CD14-positive monocyte (primary cell): Measurements from ENCODE around the gene ADIPOR1. TPM values are rescaled to one million over a fixed set of nuclear protein-coding genes. Genes with fewer than 3 reads are reported as not detected.

Source experiments
- DNase-seq, 3 donors: peaks; one replicate each; pipeline ENCODE4 v3.0.0-alpha.2; 2011 to 2022
- H2AFZ ChIP-seq: 2 replicates; pipeline ENCODE4 v1.6.0; 2012; ENCODE audit warnings: mild to moderate bottlenecking, low read depth, low read length, inconsistent platforms; ENCODE audit not compliant: insufficient read depth, poor library complexity, severe bottlenecking
- H3K27ac ChIP-seq, 2 donors: 1 replicate in 1 of 2; 2 replicates in 1 of 2; pipeline ENCODE4 v1.5.1; 2012 to 2013; ENCODE audit warnings: low read length in 2 of 2, control low read depth in 1 of 2, inconsistent platforms in 1 of 2, low read depth in 1 of 2, mild to moderate bottlenecking in 1 of 2
- H3K27me3 ChIP-seq, 2 donors: one replicate each; pipeline versions ENCODE4 v1.6.0 to v1.6.1; 2011 to 2013; ENCODE audit warnings: low read length in 2 of 2; ENCODE audit not compliant: control insufficient read depth in 2 of 2, insufficient read depth in 2 of 2
- H3K36me3 ChIP-seq, 2 donors: replicated peaks in 1 of 2; 1 replicate in 1 of 2; 2 replicates in 1 of 2; pipeline versions ENCODE4 v1.5.1 to v1.6.1; 2012 to 2013; ENCODE audit warnings: low read length in 2 of 2, control low read depth in 1 of 2, inconsistent platforms in 1 of 2, mild to moderate bottlenecking in 1 of 2; ENCODE audit not compliant: insufficient read depth in 2 of 2, control insufficient read depth in 1 of 2
- H3K4me1 ChIP-seq, 2 donors: 1 replicate in 1 of 2; 2 replicates in 1 of 2; pipeline versions ENCODE4 v1.5.1 to v1.6.1; 2012 to 2013; ENCODE audit warnings: low read length in 2 of 2, control low read depth in 1 of 2, inconsistent platforms in 1 of 2, mild to moderate bottlenecking in 1 of 2, moderate library complexity in 1 of 2; ENCODE audit not compliant: insufficient read depth in 2 of 2, control insufficient read depth in 1 of 2
- H3K4me2 ChIP-seq: replicated peaks from 2 replicates; pipeline ENCODE3; 2012; ENCODE audit warnings: low read length, moderate library complexity, mild to moderate bottlenecking; ENCODE audit not compliant: poor library complexity, severe bottlenecking; ENCODE audit errors: extremely low read depth
- H3K4me3 ChIP-seq, 3 experiments: fragments of 200-600 bp in 1 of 3; sonication (generic) in 1 of 3; replicated peaks in 1 of 3; 1 replicate in 2 of 3; 2 replicates in 1 of 3; pipeline ENCODE4 v1.5.1; 2011 to 2013; ENCODE audit warnings: low read length in 3 of 3, mild to moderate bottlenecking in 3 of 3, control low read depth in 2 of 3, low read depth in 2 of 3, inconsistent platforms in 1 of 3, moderate library complexity in 1 of 3
- H3K79me2 ChIP-seq: 2 replicates; pipeline ENCODE4 v1.6.0; 2012; ENCODE audit warnings: mild to moderate bottlenecking, control low read depth, inconsistent platforms, low read length, moderate library complexity; ENCODE audit not compliant: insufficient read depth
- H3K9ac ChIP-seq: 2 replicates; pipeline ENCODE4 v1.6.0; 2017; ENCODE audit warnings: low read length, mild to moderate bottlenecking; ENCODE audit not compliant: insufficient read depth, poor library complexity, severe bottlenecking
- H3K9me3 ChIP-seq, 2 donors: replicated peaks in 1 of 2; 1 replicate in 1 of 2; 2 replicates in 1 of 2; pipeline versions ENCODE4 v1.5.1 to v1.6.1; 2012 to 2013; ENCODE audit warnings: low read length in 2 of 2, control low read depth in 1 of 2; ENCODE audit not compliant: control insufficient read depth in 1 of 2, insufficient read depth in 1 of 2
- H4K20me1 ChIP-seq: 2 replicates; pipeline ENCODE4 v1.6.0; 2012; ENCODE audit warnings: mild to moderate bottlenecking, low read length, control low read depth, moderate library complexity; ENCODE audit not compliant: insufficient read depth
- H3K27ac Mint-ChIP-seq, 7 donors: one replicate each; pipeline ENCODE4 v1.8.0; 2020; ENCODE audit warnings: mild to moderate bottlenecking in 7 of 7, mixed read lengths in 7 of 7, moderate library complexity in 6 of 7, inconsistent platforms in 2 of 7
- H3K27me3 Mint-ChIP-seq, 3 donors: one replicate each; pipeline ENCODE4 v1.8.0; 2021 to 2022; ENCODE audit warnings: low read depth in 3 of 3, mild to moderate bottlenecking in 3 of 3, mixed read lengths in 3 of 3, moderate library complexity in 3 of 3, inconsistent platforms in 1 of 3
- H3K36me3 Mint-ChIP-seq, 2 donors: one replicate each; pipeline ENCODE4 v1.8.0; 2020; ENCODE audit warnings: mixed read lengths in 2 of 2, inconsistent platforms in 1 of 2, mild to moderate bottlenecking in 1 of 2
- H3K4me1 Mint-ChIP-seq: one replicate; pipeline ENCODE4 v1.8.0; 2020; ENCODE audit warnings: mild to moderate bottlenecking, mixed read lengths
- H3K4me3 Mint-ChIP-seq, 2 donors: one replicate each; pipeline ENCODE4 v1.8.0; 2020; ENCODE audit warnings: mild to moderate bottlenecking in 2 of 2, mixed read lengths in 2 of 2, moderate library complexity in 1 of 2
- H3K9me3 Mint-ChIP-seq, 7 donors: one replicate each; pipeline ENCODE4 v1.8.0; 2020 to 2022; ENCODE audit warnings: mixed read lengths in 7 of 7, mild to moderate bottlenecking in 6 of 7, moderate library complexity in 6 of 7, inconsistent platforms in 2 of 7
- CTCF ChIP-seq: fragments of 200-600 bp; IDR thresholded peaks from one replicate; pipeline ENCODE4 v1.8.0; 2022; ENCODE audit warnings: antibody characterized with exemption, mild to moderate bottlenecking
- WGBS: methylation state at CpG from one replicate; pipeline ENCODE4 v1.1.5; 2013; ENCODE audit warnings: missing lambda C conversion rate; ENCODE audit not compliant: insufficient coverage; 5-methylcytosine and 5-hydroxymethylcytosine counted together
- intact Hi-C, 2 donors: fragments of 100-400 bp; cut with micrococcal nuclease; formaldehyde crosslinking; loops; one replicate each; pipeline versions ENCODE4 v1.15.0 to v1.15.1; 2023
- polyA plus RNA-seq, 3 donors: library from polyadenylated mRNA; depleted of rRNA in 1 of 3; unstranded in 2 of 3; stranded (reverse) in 1 of 3; fragments of 300-500 nt in 2 of 3; fragments of >200 nt in 1 of 3; fragmentation: Illumina TruSeq in 2 of 3; gene quantifications; 1 replicate in 2 of 3; 2 replicates in 1 of 3; pipeline ENCODE4 v1.2.3, GENCODE V29; 2012 to 2021

The ADIPOR1 gene
- polyA plus RNA-seq, 3 donors = 140 to 216 (median 197) TPM

- Mint-ChIP-seq H3K36me3 (no peaks in the 10 kb centered on the region), H3K4me1 (peaks cover 30% of the 10 kb centered on the region), H3K27me3 (peaks cover 0 to 2% (median 0%) of the 10 kb centered on the region in 3 donors), H3K4me3 (no peak overlapping the region), H3K9me3 (peaks cover 0 to 4% (median 0%) of the 10 kb centered on the region in 7 donors), H3K27ac (no peak overlapping the region)
- Histone ChIP-seq H3K27me3 (no peaks in the 10 kb centered on the region), H3K4me3 (no peak overlapping the region), H3K27ac (no peak overlapping the region), H3K9me3 (no peaks in the 10 kb centered on the region), H3K4me1 (peaks cover 23 to 25% of the 10 kb centered on the region in 2 donors), H3K79me2 (no peaks in the 10 kb centered on the region), H3K9ac (no peak overlapping the region), H3K4me2 (no peak overlapping the region), H4K20me1 (no peaks in the 10 kb centered on the region), H2AFZ (no peak overlapping the region), H3K36me3 (no peaks in the 10 kb centered on the region)
- 100% methylated on average over 1 of the region's 2 CpGs for WGBS
- no peak for DNase-seq
- intact Hi-C loops = no loop called here
- TF ChIP-seq CTCF = no peak
These were observed 21.3 kb upstream of the ADIPOR1 start for GRCh38 chr1:202979459-202979858.

GRCh38 chr1:202976633-202977032, 18.5 kb upstream of the ADIPOR1 start:
- TF ChIP-seq CTCF = no peak
- Histone ChIP-seq H3K27me3 (no peaks in the 10 kb centered on the region), H3K36me3 (no peaks in the 10 kb centered on the region), H2AFZ (no peak overlapping the region), H4K20me1 (no peaks in the 10 kb centered on the region), H3K9me3 (no peaks in the 10 kb centered on the region), H3K4me3 (peak overlapping the region in 1 of 3 experiments; percentile 13), H3K4me1 (peaks cover 10 to 14% of the 10 kb centered on the region in 2 donors), H3K27ac (no peak overlapping the region), H3K9ac (no peak overlapping the region), H3K79me2 (no peaks in the 10 kb centered on the region), H3K4me2 (peak overlapping the region; percentile 19)
- Mint-ChIP-seq H3K27ac (peak overlapping the region in 6 of 7 donors; percentile 15 to 92 (median 54)), H3K36me3 (no peaks in the 10 kb centered on the region), H3K9me3 (peaks cover 0 to 4% (median 0%) of the 10 kb centered on the region in 7 donors), H3K4me1 (peaks cover 13% of the 10 kb centered on the region), H3K27me3 (peaks cover 2% of the 10 kb centered on the region in 3 donors), H3K4me3 (peak overlapping the region in 1 of 2 donors; percentile 71)
- peak; percentile 55 to 79 (median 74) for DNase-seq
- intact Hi-C loops = no loop called here
- 90% methylated on average over 1 of the region's 3 CpGs for WGBS
